Measurements from ENCODE around the gene ZNF136. TPM values are rescaled to one million over a fixed set of nuclear protein-coding genes. Genes with fewer than 3 reads are reported as not detected.
A peak's percentile ranks its signal among the peaks of the same experiment; 100 is the strongest.

Gene ZNF136
- total and polyA plus RNA-seq, 10 of the 15 experiments (the other 5 are each of a cell fraction or from before 2014, with no cell fraction given), result 2.8 to 7.8 (median 6.7) TPM

DNA sequence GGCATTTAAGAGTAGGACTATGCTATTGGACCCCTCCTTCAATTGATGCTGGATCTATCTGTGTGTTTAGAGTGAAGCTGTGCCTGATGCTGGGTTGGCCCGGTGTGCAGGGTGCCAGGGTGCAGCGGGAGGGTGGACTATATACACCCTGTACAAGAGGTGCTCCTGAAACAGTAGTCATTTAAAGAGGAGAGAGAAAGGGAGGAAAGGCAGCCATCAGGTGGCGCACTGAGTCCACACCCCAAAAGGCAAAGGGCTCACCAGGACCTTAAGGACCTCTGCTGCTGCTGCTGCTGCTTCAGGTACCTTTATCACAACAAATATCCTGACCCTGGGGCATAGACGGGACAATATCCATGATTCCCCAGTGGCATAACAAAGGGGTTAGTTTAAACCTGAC lies 39.4 kb downstream of the ZNF136 start (continued):
- TF ChIP-seq SMC3 (IDR thresholded peaks at IDR 0.05; ENCODE audit: borderline replicate concordance, low read length), result peak; percentile 51; the same call in 1 of the 2 replicates

- ChIA-PET CTCF (no interaction called here), RAD21 (ENCODE audit: unreplicated experiment) (no interaction called here), POLR2A (no interaction called here), SMC1A (ENCODE audit: uncharacterized antibody, unreplicated experiment) (interaction anchor here (0.7 kb wide), 1 partner anchor 317 kb away, joined by 3 read pairs; no protein-coding TSS in a partner anchor)
- H3K4me1 ChIP-seq (ENCODE audit: control insufficient read depth, insufficient read depth, low read length), result no peaks in the 10 kb centered on the region
- TF ChIP-seq SMC3 (IDR thresholded peaks at IDR 0.05; ENCODE audit: borderline replicate concordance, low read length) (no peak), BMI1 (IDR thresholded peaks at IDR 0.05; ENCODE audit: borderline replicate concordance) (no peak), ZNF24 (IDR thresholded peaks at IDR 0.05) (no peak), RCOR1 (conservative IDR thresholded peaks at IDR 0.05; ENCODE audit: low read depth, low read length) (no peak), NFYB (IDR thresholded peaks at IDR 0.05; ENCODE audit: insufficient read depth, low read depth, low read length) (no peak), MEF2B (IDR thresholded peaks at IDR 0.05; ENCODE audit: partially characterized antibody, poor library complexity, severe bottlenecking) (no peak), HDAC2 (IDR thresholded peaks at IDR 0.05) (no peak), RAD51 (IDR thresholded peaks at IDR 0.05) (no peak), ZNF384 (IDR thresholded peaks at IDR 0.05; ENCODE audit: borderline replicate concordance, low read depth, low read length) (no peak), HCFC1 (IDR thresholded peaks at IDR 0.05; ENCODE audit: low read length) (no peak)
- TF ChIP-seq, protein P1, sequence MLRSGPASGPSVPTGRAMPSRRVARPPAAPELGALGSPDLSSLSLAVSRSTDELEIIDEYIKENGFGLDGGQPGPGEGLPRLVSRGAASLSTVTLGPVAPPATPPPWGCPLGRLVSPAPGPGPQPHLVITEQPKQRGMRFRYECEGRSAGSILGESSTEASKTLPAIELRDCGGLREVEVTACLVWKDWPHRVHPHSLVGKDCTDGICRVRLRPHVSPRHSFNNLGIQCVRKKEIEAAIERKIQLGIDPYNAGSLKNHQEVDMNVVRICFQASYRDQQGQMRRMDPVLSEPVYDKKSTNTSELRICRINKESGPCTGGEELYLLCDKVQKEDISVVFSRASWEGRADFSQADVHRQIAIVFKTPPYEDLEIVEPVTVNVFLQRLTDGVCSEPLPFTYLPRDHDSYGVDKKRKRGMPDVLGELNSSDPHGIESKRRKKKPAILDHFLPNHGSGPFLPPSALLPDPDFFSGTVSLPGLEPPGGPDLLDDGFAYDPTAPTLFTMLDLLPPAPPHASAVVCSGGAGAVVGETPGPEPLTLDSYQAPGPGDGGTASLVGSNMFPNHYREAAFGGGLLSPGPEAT (IDR thresholded peaks at IDR 0.05; ENCODE audit: low read depth), result no peak
- H3K4me2 ChIP-seq (ENCODE audit: control insufficient read depth, insufficient read depth), result no peak overlapping the region
- no peaks in the 10 kb centered on the region for H3K79me2 ChIP-seq (ENCODE audit: control insufficient read depth, insufficient read depth, low read length)
- ATAC-seq, result no peak
- no TSS peak for BruUV-seq (replicated peaks)
- no peak for DNase-seq (ENCODE audit: low read depth, low spot score)
- 75% methylated on average over 4 of the region's 4 CpGs for WGBS (ENCODE audit: insufficient coverage, insufficient replicate concordance, low lambda C conversion rate, missing lambda C conversion rate)
- H4K20me1 ChIP-seq (ENCODE audit: control insufficient read depth, insufficient read depth), result no peaks in the 10 kb centered on the region
- in situ Hi-C loops (cut with MboI) (no loop called here), intact Hi-C loops (cut with micrococcal nuclease; ENCODE audit: unreplicated experiment) (no loop called here)
- peaks cover 4% of the 10 kb centered on the region for H3K9me3 ChIP-seq (replicated peaks; ENCODE audit: control insufficient read depth, insufficient read depth, low read length)
- H3K27me3 ChIP-seq (replicated peaks in 1 of 2; ENCODE audit: control insufficient read depth in 2 of 2, insufficient read depth in 2 of 2, low read length in 1 of 2), result no peaks in the 10 kb centered on the region
- no peak overlapping the region for H3K4me3 ChIP-seq
- no peak overlapping the region for H2AFZ ChIP-seq (ENCODE audit: control insufficient read depth, low read depth, low read length)
- no peaks in the 10 kb centered on the region for H3K36me3 ChIP-seq (ENCODE audit: control insufficient read depth in 2 of 2, insufficient read depth in 2 of 2, low read length in 1 of 2)
- no peak overlapping the region for H3K9ac ChIP-seq (ENCODE audit: control insufficient read depth, insufficient read depth, low read length)
- H3K27ac ChIP-seq (ENCODE audit: control insufficient read depth, insufficient read depth), result no peak overlapping the region
- FAIRE-seq, result no peak
These were observed 42.4 kb downstream of the ZNF136 start for GRCh38 chr19:12205296-12205695.
